IPS-20b (cell line): ENCODE measurements around the gene KCNN4.
"Not testable (repeated sequence)": the region's sequence is repeated elsewhere in the genome, so short reads cannot be mapped to it uniquely, and the experiment has no call there.

Source experiments
- H3K27ac ChIP-seq: one replicate; pipeline ENCODE4 v1.5.1; 2013; ENCODE audit warnings: low read length
- H3K27me3 ChIP-seq: 2 replicates; pipeline ENCODE4 v1.6.1; 2013; ENCODE audit warnings: mild to moderate bottlenecking, low read length, inconsistent platforms; ENCODE audit not compliant: insufficient read depth
- H3K36me3 ChIP-seq: 2 replicates; pipeline ENCODE4 v1.6.1; 2013; ENCODE audit warnings: low read depth, mild to moderate bottlenecking, inconsistent platforms, low read length, moderate library complexity; ENCODE audit not compliant: insufficient read depth
- H3K4me1 ChIP-seq: 2 replicates; pipeline ENCODE4 v1.6.1; 2013; ENCODE audit warnings: mild to moderate bottlenecking, control low read depth, inconsistent platforms, low read length, moderate library complexity; ENCODE audit not compliant: insufficient read depth
- H3K4me3 ChIP-seq: 2 replicates; pipeline ENCODE4 v1.5.1; 2013; ENCODE audit warnings: mild to moderate bottlenecking, low read length, inconsistent platforms
- H3K9ac ChIP-seq: 2 replicates; pipeline ENCODE4 v1.6.1; 2013; ENCODE audit warnings: low read depth, mild to moderate bottlenecking, inconsistent platforms, low read length, moderate library complexity
- H3K9me3 ChIP-seq: 2 replicates; pipeline ENCODE4 v1.6.1; 2013; ENCODE audit warnings: mild to moderate bottlenecking, low read depth, low read length, inconsistent platforms; ENCODE audit not compliant: insufficient read depth

Gene KCNN4

DNA sequence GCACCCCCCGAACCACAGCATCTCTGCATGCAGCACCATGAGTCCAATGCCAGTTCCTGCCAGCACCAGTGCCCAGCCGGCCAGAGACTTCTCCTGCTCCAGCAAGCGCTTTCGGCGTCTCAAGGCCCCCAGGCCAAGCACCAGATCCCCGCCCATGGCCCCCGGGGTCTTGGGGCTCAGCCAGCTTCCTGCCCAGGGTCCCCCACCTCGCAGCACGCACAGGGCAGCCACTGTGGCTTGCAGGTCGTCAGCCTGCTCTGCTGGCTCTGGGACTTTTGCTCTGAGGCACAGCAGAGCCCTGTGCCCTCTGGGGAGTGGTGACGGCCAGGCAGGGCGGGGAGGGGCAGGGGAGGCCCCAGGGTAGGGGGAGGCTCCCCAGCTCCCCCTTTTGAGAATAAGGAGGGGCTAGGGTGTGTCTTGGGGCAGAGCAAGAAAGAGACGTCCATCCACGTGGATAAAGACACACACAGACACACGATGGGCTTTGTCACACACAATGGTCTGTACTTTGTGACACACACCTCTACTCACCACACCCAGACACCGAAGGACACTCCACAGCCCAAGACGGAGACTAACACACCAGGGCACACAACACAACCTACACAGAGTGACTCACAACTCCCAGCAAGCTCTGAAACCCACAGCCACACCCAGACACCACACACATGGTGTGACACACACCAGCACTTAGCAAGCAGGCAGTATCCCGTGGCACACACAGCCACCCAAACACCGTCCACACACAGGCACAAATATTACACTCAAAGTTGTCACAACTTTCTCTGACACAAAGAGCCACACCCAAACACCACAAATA, at the start of gene KCNN4:
Gene KCNN4 (minus strand): TSS at position 268 of the 820 bp plus-strand sequence. CDS start 112 bp downstream, at position 156.
- Histone ChIP-seq H3K36me3 (no peaks in the 10 kb centered on the region), H3K4me3 (no peak within 1 kb of the TSS), H3K27ac (no peak within 1 kb of the TSS), H3K27me3 (peaks cover 14% of the 10 kb centered on the region), H3K9me3 (no peaks in the 10 kb centered on the region), H3K9ac (no peak within 1 kb of the TSS), H3K4me1 (peaks cover 13% of the 10 kb centered on the region; the same call in 1 of the 2 replicates)

DNA sequence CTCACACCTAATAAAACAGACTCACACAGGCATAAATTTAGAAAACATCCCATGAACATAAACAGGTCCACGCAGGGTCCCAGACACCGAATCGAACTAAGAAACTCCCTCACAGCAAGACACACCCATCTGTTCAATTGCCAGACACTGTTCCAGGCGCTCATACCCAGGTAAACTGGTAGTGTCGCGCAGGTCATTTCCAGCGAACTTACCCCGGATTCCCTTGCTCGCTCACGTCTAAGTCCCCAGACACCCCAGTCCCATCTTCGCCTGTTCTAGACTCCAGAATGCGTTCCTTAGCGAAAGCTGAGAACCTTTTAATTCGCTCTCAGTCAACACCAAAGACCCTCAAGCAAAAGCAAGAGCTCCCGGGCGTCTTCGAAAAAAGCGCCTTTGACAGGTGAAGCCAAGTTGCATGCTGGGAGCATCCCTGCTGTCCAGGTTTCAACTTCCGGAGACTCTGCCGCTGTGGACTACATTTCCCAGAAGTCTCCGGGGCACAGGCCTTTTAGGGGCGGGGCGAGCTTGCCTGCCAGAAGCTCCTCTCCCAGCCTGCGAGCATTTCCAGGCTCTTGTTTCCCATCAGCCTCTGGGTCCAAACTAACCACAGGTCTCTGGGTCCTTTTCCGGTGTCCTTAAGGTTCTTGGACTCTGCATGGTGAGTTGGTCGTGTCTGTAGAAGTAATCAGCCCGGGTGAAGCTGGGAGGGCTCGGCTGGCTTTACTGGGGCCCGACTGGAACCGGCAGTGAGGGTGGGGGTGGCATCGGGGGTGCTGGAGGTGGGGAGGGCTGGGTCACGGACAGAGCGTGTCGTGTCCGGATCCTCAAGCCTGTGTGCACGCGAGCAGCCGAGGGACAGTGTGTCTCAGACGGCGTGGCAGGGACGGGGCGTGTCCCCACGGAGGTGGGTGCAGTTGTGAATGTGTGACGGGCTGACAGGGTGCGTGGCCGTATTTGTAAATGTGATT, 46.3 kb upstream of the KCNN4 start, which contains the start of gene ZNF283:
Gene ZNF283 (plus strand): TSS at position 535 of the 968 bp plus-strand sequence. CDS start 6,184 bp downstream, outside the sequence.
- H3K27ac ChIP-seq = no peak within 1 kb of the TSS
- H3K4me3 ChIP-seq = peak within 1 kb of the TSS; percentile 74; the same call in 1 of the 2 replicates
- no peaks in the 10 kb centered on the region for H3K4me1 ChIP-seq
- H3K9ac ChIP-seq = peak within 1 kb of the TSS; percentile 59; the same call in 1 of the 2 replicates
- H3K36me3 ChIP-seq = peaks cover 11% of the 10 kb centered on the region; the same call in 1 of the 2 replicates
- no peaks in the 10 kb centered on the region for H3K27me3 ChIP-seq
- peaks cover 32% of the 10 kb centered on the region for H3K9me3 ChIP-seq

GRCh38 chr19:43824572-43824971, 43.8 kb upstream of the KCNN4 start:
- not testable (repeated sequence) for H3K9ac ChIP-seq, H3K4me3 ChIP-seq, H3K4me1 ChIP-seq, H3K36me3 ChIP-seq, H3K27me3 ChIP-seq, H3K27ac ChIP-seq
- peaks cover 40% of the 10 kb centered on the region for H3K9me3 ChIP-seq

- H3K27ac ChIP-seq, H3K36me3 ChIP-seq, H3K4me3 ChIP-seq, H3K4me1 ChIP-seq, H3K27me3 ChIP-seq, H3K9ac ChIP-seq: not testable (repeated sequence)
- H3K9me3 ChIP-seq = peaks cover 40% of the 10 kb centered on the region
Observed at GRCh38 chr19:43823856-43824255, 43.1 kb upstream of the KCNN4 start.

DNA sequence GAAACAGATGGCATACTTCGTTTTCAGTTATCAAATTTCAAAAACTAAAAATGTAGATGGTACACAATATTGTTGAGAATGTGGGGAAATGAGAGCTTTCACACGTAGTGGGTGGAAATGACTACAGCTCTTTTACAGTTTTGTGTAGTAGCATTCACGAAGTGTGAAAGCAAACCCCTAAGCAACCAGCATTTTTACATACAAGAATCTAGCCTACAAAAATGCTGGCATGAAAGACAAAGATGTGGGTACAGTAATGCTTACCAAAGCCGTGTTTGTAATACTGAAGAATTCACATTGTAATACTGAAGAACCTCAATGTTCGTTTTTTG, 40.1 kb upstream of the KCNN4 start:
- Histone ChIP-seq H3K27me3 (no peaks in the 10 kb centered on the region), H3K4me1 (no peaks in the 10 kb centered on the region), H3K4me3 (no peak overlapping the region), H3K9me3 (peaks cover 44% of the 10 kb centered on the region), H3K36me3 (no peaks in the 10 kb centered on the region), H3K27ac (no peak overlapping the region), H3K9ac (no peak overlapping the region)

DNA sequence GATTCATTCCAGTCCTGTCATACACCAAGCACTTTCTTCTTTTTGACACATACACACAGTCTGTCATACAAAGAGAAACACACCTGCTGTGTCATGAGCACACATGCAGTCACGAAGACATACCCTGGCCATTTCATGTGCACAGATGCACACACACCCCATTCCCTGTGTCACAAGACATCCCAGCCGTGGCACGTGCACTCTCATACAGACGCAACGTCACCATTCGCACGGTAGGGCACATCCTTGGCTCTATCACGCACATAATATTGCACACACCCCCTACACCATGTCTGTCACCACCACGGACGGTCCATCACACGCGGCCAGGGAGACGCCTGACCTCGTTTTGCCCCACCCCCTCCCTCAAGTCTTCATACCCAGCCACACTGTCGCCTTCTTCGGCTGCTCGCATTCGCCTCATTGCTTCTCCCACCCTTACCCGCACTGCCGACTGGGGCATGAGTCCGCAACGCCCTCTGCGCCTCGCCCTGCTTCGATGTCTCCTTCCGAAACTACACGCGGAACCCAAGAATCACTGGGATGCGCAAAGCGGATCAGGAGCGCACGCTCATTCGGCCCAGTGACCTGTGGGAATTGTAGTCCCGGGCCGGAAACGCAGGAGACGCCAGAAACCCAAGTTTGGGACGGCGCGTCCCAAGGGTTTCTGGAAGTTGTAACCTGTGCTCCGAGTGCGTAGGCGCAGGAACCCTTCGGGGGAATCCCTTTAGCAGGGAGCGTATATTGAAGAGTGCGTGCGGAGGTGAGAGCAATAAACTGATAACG, 39.5 kb upstream of the KCNN4 start:
- H3K9me3 ChIP-seq = peaks cover 44% of the 10 kb centered on the region
- H3K4me1 ChIP-seq = no peaks in the 10 kb centered on the region
- no peak overlapping the region for H3K4me3 ChIP-seq
- H3K36me3 ChIP-seq = no peaks in the 10 kb centered on the region
- no peak overlapping the region for H3K27ac ChIP-seq
- no peak overlapping the region for H3K9ac ChIP-seq
- H3K27me3 ChIP-seq = no peaks in the 10 kb centered on the region

GRCh38 chr19:43818500-43818899, 37.7 kb upstream of the KCNN4 start:
- Histone ChIP-seq H3K9me3 (peaks cover 44% of the 10 kb centered on the region), H3K4me3 (no peak overlapping the region), H3K36me3 (no peaks in the 10 kb centered on the region), H3K27me3 (no peaks in the 10 kb centered on the region), H3K4me1 (no peaks in the 10 kb centered on the region), H3K27ac (no peak overlapping the region), H3K9ac (no peak overlapping the region)

GRCh38 chr19:43817454-43817853, 36.7 kb upstream of the KCNN4 start:
- H3K27ac ChIP-seq, H3K4me3 ChIP-seq, H3K27me3 ChIP-seq, H3K4me1 ChIP-seq, H3K36me3 ChIP-seq, H3K9ac ChIP-seq: not testable (repeated sequence)
- H3K9me3 ChIP-seq = peaks cover 44% of the 10 kb centered on the region

GRCh38 chr19:43814663-43815352, 34.0 kb upstream of the KCNN4 start:
- no peak overlapping the region for H3K27ac ChIP-seq
- no peak overlapping the region for H3K9ac ChIP-seq
- H3K4me1 ChIP-seq = no peaks in the 10 kb centered on the region
- H3K36me3 ChIP-seq = no peaks in the 10 kb centered on the region
- no peaks in the 10 kb centered on the region; the same call in 1 of the 2 replicates for H3K27me3 ChIP-seq
- no peak overlapping the region for H3K4me3 ChIP-seq
- H3K9me3 ChIP-seq = peaks cover 28% of the 10 kb centered on the region

DNA sequence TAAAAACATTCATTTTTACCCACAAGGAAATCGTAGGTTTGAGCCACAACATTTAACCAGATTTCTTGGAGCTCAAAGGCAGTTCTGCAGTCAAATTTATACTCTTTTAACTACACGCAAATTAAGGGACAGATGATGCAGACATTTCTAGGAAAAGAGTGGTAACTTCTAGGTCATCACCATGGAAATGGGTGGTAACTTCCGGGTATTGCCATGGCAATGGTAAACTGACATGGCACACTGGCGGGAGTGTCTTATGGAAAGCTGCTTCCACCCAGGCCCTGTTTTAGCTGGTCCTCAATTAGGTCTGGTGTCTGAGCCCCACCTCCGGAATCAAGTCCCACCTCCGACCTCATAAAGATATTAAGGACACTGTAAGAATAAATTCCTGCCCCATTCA, 31.9 kb upstream of the KCNN4 start:
- Histone ChIP-seq H3K9me3 (peaks cover 15% of the 10 kb centered on the region), H3K4me3 (no peak overlapping the region), H3K4me1 (no peaks in the 10 kb centered on the region), H3K36me3 (no peaks in the 10 kb centered on the region), H3K27ac (no peak overlapping the region), H3K27me3 (no peaks in the 10 kb centered on the region; the same call in 1 of the 2 replicates), H3K9ac (no peak overlapping the region)

DNA sequence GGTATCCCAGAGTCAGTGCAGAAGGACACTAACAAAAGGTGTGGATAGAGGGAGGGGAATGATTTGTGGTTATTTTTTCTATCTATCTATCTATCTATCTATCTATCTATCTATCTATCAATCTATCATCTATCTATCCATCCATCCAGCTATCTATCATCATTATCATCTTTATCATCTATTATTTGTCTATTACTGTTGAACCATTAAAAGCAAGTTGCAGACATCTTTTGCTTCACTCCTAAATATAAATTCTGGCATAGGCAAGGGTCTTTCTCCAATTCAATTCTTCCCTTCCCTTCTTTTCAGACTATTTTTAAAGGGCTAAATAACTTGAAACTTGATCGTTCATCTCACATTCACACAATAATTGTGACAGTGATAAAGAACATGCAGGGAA, 31.5 kb upstream of the KCNN4 start:
- Histone ChIP-seq H3K27me3 (no peaks in the 10 kb centered on the region; the same call in 1 of the 2 replicates), H3K4me1 (no peaks in the 10 kb centered on the region), H3K4me3 (no peak overlapping the region), H3K36me3 (no peaks in the 10 kb centered on the region), H3K27ac (no peak overlapping the region), H3K9me3 (peaks cover 12% of the 10 kb centered on the region), H3K9ac (no peak overlapping the region)
